SK-MEL-5 (cell line): ENCODE measurements around the gene GPN2. TPM values are rescaled to one million over a fixed set of nuclear protein-coding genes. Genes with fewer than 3 reads are reported as not detected.

Experiments
- DNase-seq: peaks from one replicate; pipeline ENCODE4 v3.0.0-alpha.2; 2016; ENCODE audit warnings: low read depth, low spot score
- in situ Hi-C: cut with HindIII; loops from 2 replicates; pipeline ENCODE4 v1.10.0; 2016; ENCODE audit warnings: low sequenced_read_pairs, high pct_unique_total_duplicates, low pct_unique_long_range_greater_than_20kb
- total RNA-seq: library from RNA; depleted of rRNA; stranded (reverse); fragments of >200 nt; shearing (Covaris generic); gene quantifications from 2 replicates; pipeline ENCODE4 v1.2.3, GENCODE V29; 2014; rRNA removed

Gene GPN2
- total RNA-seq, 1 experiment from 2014 or later = 29.1 TPM

- in situ Hi-C loops = no loop called here
- DNase-seq = no peak
These were observed 62.9 kb downstream of the GPN2 start for GRCh38 chr1:26827106-26827604.

GRCh38 chr1:26826261-26827105, 63.6 kb downstream of the GPN2 start, which contains the start of gene ZDHHC18:
Gene ZDHHC18, plus strand, starts transcription at chr1:26826688. Its CDS starts 117 bp downstream, at chr1:26826805.
- DNase-seq = peak; percentile 49
- in situ Hi-C loops = no loop called here

Other genes with a start within 250 kb of the GPN2 start
- gene ARID1A, start 194.3 kb downstream of the GPN2 start, total RNA-seq = 11.1 and 11.2 TPM in 2 replicates
- 18.8 and 19.0 TPM in 2 replicates for gene PIGV, start 102.3 kb downstream of the GPN2 start, total RNA-seq
- gene ZDHHC18, start 63.6 kb downstream of the GPN2 start, total RNA-seq = 9.5 and 11.0 TPM in 2 replicates
- 0.11 TPM in 1 of 2 replicates, not detected in the other for gene SFN, start 27.1 kb downstream of the GPN2 start, total RNA-seq
- gene GPATCH3, start 10.2 kb upstream of the GPN2 start, total RNA-seq = 7.7 and 9.7 TPM in 2 replicates
- not detected in 2 replicates for gene NR0B2, start 23.7 kb upstream of the GPN2 start, total RNA-seq
- gene NUDC, start 31.5 kb upstream of the GPN2 start, total RNA-seq = 53.5 and 60.8 TPM in 2 replicates
- gene KDF1, start 70.2 kb upstream of the GPN2 start, total RNA-seq = not detected in 2 replicates
- gene TRNP1, start 103.4 kb upstream of the GPN2 start, total RNA-seq = 29.1 and 29.5 TPM in 2 replicates
- gene TENT5B, start 122.6 kb upstream of the GPN2 start, total RNA-seq = 0.05 TPM in 1 of 2 replicates, not detected in the other